AG10803 (cell line): Measurements from ENCODE around the gene TMEM170A.

Experiments
- DNase-seq: peaks from one replicate; pipeline ENCODE4 v3.0.0; 2010; ENCODE audit warnings: low read depth
- H3K4me3 ChIP-seq: 2 replicates; pipeline ENCODE4 v1.5.1; 2011; ENCODE audit warnings: mild to moderate bottlenecking, low read length, control low read depth
- CTCF ChIP-seq: conservative IDR thresholded peaks from 2 replicates; pipeline ENCODE4 v1.5.1; 2011; ENCODE audit warnings: mild to moderate bottlenecking, low read length, control low read depth, inconsistent platforms

Gene TMEM170A

GRCh38 chr16:75486014-75486675, 21.7 kb upstream of the TMEM170A start:
- TF ChIP-seq CTCF: no peak
- no peak for DNase-seq
- no peak overlapping the region for H3K4me3 ChIP-seq

GRCh38 chr16:75485230-75486013, 20.9 kb upstream of the TMEM170A start:
- DNase-seq: no peak
- TF ChIP-seq CTCF: no peak
- H3K4me3 ChIP-seq: no peak overlapping the region

DNA sequence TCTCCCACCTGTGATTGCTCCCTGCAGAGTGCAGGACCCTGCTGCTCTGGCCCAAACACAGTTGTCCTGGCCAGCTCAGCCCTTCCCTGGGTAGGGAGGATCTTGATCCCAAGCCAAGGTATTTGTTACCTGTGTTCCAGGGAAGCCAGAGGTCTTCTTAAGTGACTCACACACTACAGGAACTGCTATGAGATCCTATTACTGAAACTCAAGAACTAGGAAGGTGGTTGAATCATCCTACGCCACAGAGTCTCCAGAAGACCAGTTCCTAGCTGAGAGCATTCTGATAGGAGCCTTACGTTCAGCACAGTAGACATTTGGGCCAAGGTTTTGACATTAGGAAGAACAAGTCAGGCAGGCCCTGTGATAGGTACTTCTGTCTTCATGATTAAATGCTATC, 18.7 kb upstream of the TMEM170A start:
- DNase-seq: no peak
- no peak overlapping the region for H3K4me3 ChIP-seq
- no peak for TF ChIP-seq CTCF

DNA sequence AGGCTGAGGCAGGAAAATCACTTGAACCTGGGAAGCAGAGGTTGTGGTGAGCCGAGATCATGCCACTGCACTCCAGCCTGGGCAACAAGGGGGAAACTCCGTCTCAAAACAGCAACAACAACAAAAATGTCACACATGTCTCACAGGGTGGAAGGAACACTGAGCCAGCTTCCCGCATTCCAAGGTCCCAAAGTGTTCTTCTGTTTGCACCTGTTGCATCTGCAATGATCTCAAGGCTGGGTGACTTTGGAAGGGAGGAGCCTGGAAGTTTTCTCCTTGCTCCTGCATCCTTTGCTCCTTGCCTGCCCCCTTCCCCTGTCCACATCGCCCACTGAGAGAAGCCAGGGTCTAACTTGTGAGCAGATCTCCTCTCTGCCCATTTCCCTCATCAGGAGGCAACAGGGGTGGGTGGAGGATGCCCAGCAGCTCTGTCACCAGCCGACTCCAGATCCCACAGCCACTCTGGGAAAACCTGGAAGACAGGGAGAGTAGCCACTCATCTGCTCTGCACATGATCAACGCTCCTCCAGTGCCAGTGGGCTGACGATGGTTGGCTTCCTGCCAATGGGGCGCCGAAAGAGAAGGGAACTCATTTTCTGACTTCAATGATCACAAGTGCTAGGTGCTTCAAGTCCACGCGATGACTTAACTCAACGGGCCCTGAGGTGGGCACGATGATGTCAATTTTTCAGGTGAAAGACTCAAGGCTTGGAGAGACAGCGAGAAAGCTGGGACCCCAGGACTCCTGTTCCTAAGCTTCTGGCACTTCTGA, 18.1 kb upstream of the TMEM170A start:
- TF ChIP-seq CTCF: no peak
- DNase-seq: no peak
- no peak overlapping the region for H3K4me3 ChIP-seq

DNA sequence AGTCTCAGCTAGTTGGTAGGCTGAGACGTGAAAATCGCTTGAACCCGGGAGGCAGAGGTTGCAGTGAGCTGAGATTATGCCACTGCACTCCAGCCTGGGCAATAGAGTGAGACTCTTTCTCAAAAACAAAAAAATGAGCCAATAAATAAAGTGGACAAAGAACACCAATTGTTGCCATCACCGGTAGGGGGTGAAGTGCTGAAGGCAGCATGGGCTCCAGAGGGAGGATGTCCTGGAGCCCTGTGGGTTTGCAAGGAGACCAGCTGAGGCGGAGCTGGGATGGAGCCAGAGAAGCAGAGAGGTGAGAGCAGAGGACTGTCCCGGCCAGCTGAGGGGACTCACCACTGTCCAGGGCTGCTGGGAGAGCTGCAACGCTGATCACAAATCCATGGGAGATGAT, 17.0 kb upstream of the TMEM170A start:
- no peak overlapping the region for H3K4me3 ChIP-seq
- no peak for DNase-seq

DNA sequence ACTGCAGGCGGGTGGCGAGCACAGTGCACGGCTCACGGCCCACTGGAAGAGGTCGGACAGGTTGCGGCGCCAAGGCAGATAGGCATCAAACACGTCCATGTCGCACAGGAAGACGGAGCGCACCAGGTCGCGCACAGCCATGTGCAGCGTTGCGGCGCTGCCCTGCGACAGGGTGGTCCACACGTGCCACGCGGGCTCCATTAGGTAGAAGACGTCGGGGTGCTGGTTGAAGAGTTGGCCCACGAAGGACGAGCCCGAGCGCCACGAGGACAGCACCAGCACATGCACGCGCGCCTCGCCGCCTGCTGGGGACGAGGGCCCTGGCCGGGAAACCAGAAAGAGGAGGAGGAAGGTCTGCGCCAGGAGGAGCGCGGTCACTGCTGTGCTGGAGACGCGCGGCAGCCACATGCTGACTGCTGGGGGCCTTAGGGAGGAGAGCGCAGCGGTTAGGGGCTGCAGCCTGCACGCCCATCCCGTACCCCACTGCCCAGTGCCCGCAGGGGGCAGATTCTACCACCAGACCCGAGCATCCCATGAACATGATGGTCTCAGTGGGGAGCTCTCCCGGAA, 15.0 kb upstream of the TMEM170A start:
- H3K4me3 ChIP-seq: no peak overlapping the region
- DNase-seq: no peak
- TF ChIP-seq CTCF: no peak

More for the DNA sequence above, 17.0 kb upstream of the TMEM170A start:
- no peak for TF ChIP-seq CTCF
